GF-D8 (cell line): ENCODE results near the gene NFE2.

Source experiments
- DNase-seq: peaks from one replicate; lab custom pipeline; 2025; lab: John Stamatoyannopoulos, UW

Gene NFE2

DNA sequence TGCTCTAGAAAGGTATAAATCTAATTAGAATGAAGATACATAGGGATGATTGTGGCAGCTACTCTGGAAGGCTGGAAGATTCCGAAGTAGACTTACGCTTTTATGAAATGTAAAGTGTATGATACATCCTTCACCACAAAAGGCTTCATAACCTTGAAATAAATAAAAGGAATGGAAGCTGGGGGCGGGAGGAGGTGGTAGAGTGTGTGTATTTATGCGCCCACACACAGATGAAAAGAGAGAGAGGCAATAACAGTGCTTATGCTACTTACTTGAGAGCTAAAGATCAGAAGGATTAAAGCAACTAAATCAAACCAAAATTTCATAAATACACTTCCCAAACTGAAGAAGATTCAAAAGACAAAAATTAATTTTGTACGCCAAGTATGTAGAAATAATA lies 51.3 kb downstream of the NFE2 start:
- DNase-seq = no peak

GRCh38 chr12:54246011-54246641 lies 54.7 kb downstream of the NFE2 start:
- no peak for DNase-seq
